Calu3 (cell line): ENCODE data around the gene AHNAK2. TPM values are rescaled to one million over a fixed set of nuclear protein-coding genes. Genes with fewer than 3 reads are reported as not detected.

Experiments used
- BruUV-seq: library from RNA; stranded (reverse); fragments of 400-500 nt; replicated peaks from 2 replicates; lab custom pipeline; 2021; lab: Mats Ljungman, UMichigan
- CTCF ChIA-PET: fragments of 300-600 bp; sonication (Branson Sonifier 250); formaldehyde crosslinking; loops from one replicate; lab custom pipeline; 2022; ENCODE audit warnings: antibody characterized with exemption; lab: Charles Lee
- DNase-seq: peaks from one replicate; pipeline ENCODE4 v3.0.0; 2022
- H3K27ac Mint-ChIP-seq: one replicate; pipeline ENCODE4 v1.8.0; 2022; ENCODE audit warnings: mixed read lengths; ENCODE audit not compliant: unreplicated experiment
- H3K27me3 Mint-ChIP-seq: one replicate; pipeline ENCODE4 v1.8.0; 2022; ENCODE audit warnings: mixed read lengths; ENCODE audit not compliant: unreplicated experiment
- H3K36me3 Mint-ChIP-seq: one replicate; pipeline ENCODE4 v1.8.0; 2022; ENCODE audit warnings: mild to moderate bottlenecking, moderate library complexity, mixed read lengths; ENCODE audit not compliant: insufficient read depth, unreplicated experiment
- H3K4me1 Mint-ChIP-seq: one replicate; pipeline ENCODE4 v1.8.0; 2022; ENCODE audit warnings: mild to moderate bottlenecking, low read depth, mixed read lengths; ENCODE audit not compliant: unreplicated experiment
- H3K4me3 Mint-ChIP-seq: one replicate; pipeline ENCODE4 v1.8.0; 2022; ENCODE audit warnings: mild to moderate bottlenecking, low read depth, moderate library complexity, mixed read lengths; ENCODE audit not compliant: unreplicated experiment
- H3K9me3 Mint-ChIP-seq: one replicate; pipeline ENCODE4 v1.8.0; 2022; ENCODE audit warnings: low read depth, mixed read lengths; ENCODE audit not compliant: unreplicated experiment
- intact Hi-C: fragments of 100-400 bp; cut with micrococcal nuclease; formaldehyde crosslinking; loops from one replicate; pipeline ENCODE4 v1.10.0; 2022; ENCODE audit not compliant: unreplicated experiment
- total RNA-seq: library from RNA; stranded (reverse); gene quantifications from 2 replicates; pipeline ENCODE4 v1.2.3, GENCODE V29; 2022
- TF ChIP-seq, protein P1 (sequence below): fragments of 200-600 bp; IDR thresholded peaks from one replicate; pipeline ENCODE4 v1.8.0; 2022; ENCODE audit warnings: antibody characterized with exemption; ENCODE audit not compliant: unreplicated experiment

AHNAK2 gene
- total RNA-seq, 1 experiment from 2014 or later: 42.0 TPM

DNA sequence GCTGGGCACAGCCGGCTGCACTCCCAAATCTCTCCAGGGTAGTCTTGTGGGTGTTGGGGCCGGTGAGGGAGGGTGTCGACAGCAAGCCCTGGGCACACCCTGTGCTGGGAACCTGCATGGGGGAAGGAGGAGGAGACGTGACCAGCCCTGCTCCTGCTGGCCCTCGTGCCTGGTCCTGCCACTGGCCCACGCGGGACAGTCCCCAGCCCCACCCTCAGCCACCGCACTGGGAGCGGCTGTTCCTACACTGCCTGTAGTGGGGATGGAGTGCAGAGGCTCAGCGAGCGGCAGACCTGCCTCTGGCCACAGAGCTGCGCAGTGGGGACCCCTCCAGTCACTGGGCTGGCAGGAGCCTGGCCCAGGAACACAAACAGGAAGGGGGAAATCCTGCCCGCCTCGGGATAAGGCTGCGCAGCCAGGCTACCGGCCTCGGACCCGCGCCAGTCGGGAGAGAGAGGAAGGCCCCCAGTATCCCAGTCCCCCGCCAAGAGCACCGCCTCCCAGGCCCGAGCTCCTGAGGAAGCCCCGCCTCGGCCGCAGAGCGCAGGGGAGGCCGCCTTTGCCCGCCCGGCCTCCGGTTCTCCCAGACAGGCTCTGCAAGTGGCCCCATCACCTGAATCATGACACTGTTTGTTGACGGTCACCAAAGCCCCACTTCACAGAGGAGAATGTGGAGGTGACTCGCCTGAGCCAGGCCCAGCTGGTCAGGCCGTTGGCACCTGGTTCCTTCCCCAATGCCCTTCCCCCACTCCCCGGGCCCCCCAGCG is 10.6 kb downstream of the AHNAK2 start:
- H3K27ac Mint-ChIP-seq: peak overlapping the region; percentile 12
- H3K9me3 Mint-ChIP-seq: no peaks in the 10 kb centered on the region
- peak overlapping the region; percentile 77 for H3K4me3 Mint-ChIP-seq
- intact Hi-C loops: no loop called here
- TF ChIP-seq, protein P1, sequence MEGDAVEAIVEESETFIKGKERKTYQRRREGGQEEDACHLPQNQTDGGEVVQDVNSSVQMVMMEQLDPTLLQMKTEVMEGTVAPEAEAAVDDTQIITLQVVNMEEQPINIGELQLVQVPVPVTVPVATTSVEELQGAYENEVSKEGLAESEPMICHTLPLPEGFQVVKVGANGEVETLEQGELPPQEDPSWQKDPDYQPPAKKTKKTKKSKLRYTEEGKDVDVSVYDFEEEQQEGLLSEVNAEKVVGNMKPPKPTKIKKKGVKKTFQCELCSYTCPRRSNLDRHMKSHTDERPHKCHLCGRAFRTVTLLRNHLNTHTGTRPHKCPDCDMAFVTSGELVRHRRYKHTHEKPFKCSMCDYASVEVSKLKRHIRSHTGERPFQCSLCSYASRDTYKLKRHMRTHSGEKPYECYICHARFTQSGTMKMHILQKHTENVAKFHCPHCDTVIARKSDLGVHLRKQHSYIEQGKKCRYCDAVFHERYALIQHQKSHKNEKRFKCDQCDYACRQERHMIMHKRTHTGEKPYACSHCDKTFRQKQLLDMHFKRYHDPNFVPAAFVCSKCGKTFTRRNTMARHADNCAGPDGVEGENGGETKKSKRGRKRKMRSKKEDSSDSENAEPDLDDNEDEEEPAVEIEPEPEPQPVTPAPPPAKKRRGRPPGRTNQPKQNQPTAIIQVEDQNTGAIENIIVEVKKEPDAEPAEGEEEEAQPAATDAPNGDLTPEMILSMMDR: no peak
- BruUV-seq: no TSS peak
- peaks cover 64% of the 10 kb centered on the region for H3K36me3 Mint-ChIP-seq
- H3K4me1 Mint-ChIP-seq: peaks cover 19% of the 10 kb centered on the region
- peak; percentile 64 for DNase-seq
- H3K27me3 Mint-ChIP-seq: no peaks in the 10 kb centered on the region
- CTCF ChIA-PET: interaction anchor here (0.7 kb wide), 1 partner anchor 9 kb away, joined by 5 read pairs; no protein-coding TSS in a partner anchor

DNA sequence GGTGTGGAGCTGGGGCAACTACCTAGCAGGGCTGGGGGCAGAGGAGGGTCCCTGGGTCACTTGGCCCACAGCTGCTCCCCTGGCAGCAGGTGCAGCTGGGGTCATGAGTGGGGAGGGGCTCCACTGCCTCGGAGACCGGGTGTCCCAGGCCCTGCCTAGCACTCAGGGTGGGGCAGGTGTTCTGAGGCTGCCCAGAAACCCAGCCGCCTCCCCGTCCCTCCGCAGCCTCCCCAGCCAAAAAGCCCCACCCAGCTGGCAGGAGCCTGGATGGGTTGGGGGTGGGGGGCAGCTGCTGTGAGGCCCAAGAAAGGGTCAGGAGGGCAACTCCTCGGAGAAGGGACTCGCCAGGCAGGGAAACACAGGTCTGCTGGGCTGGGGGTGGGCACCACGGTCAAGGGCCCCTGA is 11.2 kb downstream of the AHNAK2 start:
- TF ChIP-seq, protein P1: no peak
- no peaks in the 10 kb centered on the region for H3K27me3 Mint-ChIP-seq
- H3K4me1 Mint-ChIP-seq: peaks cover 19% of the 10 kb centered on the region
- CTCF ChIA-PET: interaction anchor here (0.6 to 0.7 kb wide), 2 partner anchors 9 to 241 kb away, joined by 3 to 5 read pairs; no protein-coding TSS in a partner anchor
- H3K36me3 Mint-ChIP-seq: peaks cover 58% of the 10 kb centered on the region
- no peak for DNase-seq
- no TSS peak for BruUV-seq
- H3K4me3 Mint-ChIP-seq: peak overlapping the region; percentile 77
- intact Hi-C loops: no loop called here
- H3K27ac Mint-ChIP-seq: no peak overlapping the region
- no peaks in the 10 kb centered on the region for H3K9me3 Mint-ChIP-seq

DNA sequence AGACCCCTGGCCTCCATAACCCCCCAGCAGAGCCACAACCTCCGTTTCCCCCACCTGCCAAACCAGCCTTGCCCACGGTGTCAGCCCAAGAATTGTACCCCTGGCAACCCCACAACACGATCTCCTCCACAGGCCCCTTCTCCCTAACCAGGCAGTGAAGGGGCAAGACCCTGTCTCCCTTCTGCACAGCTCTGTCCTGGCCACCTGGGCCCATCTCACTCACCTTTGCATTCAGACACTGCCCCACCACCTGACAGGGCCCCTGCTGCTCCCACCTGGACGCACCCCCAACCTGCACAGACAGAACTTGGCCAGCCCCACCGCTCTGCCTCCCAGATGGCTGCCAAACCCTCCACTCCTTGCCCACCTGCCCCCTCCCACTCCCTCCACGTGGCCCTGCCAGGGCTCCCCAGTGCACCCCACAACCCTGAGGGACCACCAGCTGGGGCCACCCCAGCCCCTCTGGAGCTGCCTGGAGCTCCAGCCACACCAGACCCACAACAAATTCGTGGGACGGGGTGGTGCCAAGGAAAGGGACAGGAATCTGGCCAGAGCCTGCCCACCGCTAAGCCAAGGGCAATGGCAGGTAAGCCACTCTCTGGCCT is 11.8 kb downstream of the AHNAK2 start:
- Mint-ChIP-seq H3K9me3 (no peaks in the 10 kb centered on the region), H3K4me1 (peaks cover 13% of the 10 kb centered on the region), H3K4me3 (no peak overlapping the region), H3K36me3 (peaks cover 52% of the 10 kb centered on the region), H3K27ac (peak overlapping the region; percentile 52), H3K27me3 (no peaks in the 10 kb centered on the region)
- BruUV-seq: no TSS peak
- intact Hi-C loops: no loop called here
- CTCF ChIA-PET: interaction anchor here (0.6 to 0.7 kb wide), 2 partner anchors 10 to 241 kb away, joined by 3 to 5 read pairs; no protein-coding TSS in a partner anchor
- DNase-seq: no peak
- TF ChIP-seq, protein P1: no peak

DNA sequence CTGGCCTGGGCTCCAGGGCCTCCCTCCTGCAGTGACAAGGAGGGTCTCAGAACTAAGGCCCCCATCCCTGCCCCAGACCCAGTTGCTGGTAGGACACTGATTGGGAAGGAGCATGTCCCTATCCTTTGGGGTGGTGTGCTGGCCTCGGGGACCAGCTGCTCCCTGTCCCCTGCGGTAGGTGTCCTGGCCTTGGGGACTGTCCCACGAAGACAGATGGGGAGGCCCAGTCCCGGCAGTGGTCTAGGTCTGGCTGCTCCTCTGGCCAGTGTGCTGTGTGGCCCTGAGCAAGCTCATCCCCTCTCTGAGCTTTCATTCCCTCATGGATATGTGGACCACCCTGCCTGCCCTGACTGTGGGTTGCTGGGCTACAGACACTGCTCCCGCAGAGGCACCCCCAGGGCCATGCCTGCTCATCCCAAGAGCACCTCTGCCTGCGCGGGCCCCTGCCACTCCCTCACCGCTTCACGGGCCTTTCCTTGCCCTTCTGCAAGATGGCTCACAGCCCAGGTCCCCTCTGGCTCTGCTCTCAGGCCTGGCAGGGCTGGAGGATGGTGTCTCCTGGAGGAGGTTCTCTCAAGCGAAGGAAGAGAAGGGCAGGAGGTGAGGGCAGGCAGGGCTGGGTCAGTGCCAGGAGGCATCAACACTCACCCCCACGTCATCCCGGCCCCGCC is 12.5 kb downstream of the AHNAK2 start:
- TF ChIP-seq, protein P1: no peak
- H3K27ac Mint-ChIP-seq: peak overlapping the region; percentile 52
- H3K9me3 Mint-ChIP-seq: no peaks in the 10 kb centered on the region
- H3K36me3 Mint-ChIP-seq: peaks cover 45% of the 10 kb centered on the region
- no peak for DNase-seq
- CTCF ChIA-PET: no interaction called here
- no peak overlapping the region for H3K4me3 Mint-ChIP-seq
- BruUV-seq: no TSS peak
- intact Hi-C loops: no loop called here
- H3K4me1 Mint-ChIP-seq: peaks cover 9% of the 10 kb centered on the region
- no peaks in the 10 kb centered on the region for H3K27me3 Mint-ChIP-seq
